GM21381 (cell line): Measurements from ENCODE around the gene SMIM7.
"Not testable (repeated sequence)": the region's sequence is repeated elsewhere in the genome, so short reads cannot be mapped to it uniquely, and the experiment has no call there.

ENCODE experiments used
- ATAC-seq: cut with Tn5 transposase; IDR thresholded peaks from one replicate; pipeline ENCODE4 v1.9.1; 2021; ENCODE audit warnings: mild to moderate bottlenecking, moderate library complexity; ENCODE audit not compliant: unreplicated experiment

The SMIM7 gene

GRCh38 chr19:16655727-16656126 lies 4.2 kb downstream of the SMIM7 start:
- ATAC-seq = no peak

DNA sequence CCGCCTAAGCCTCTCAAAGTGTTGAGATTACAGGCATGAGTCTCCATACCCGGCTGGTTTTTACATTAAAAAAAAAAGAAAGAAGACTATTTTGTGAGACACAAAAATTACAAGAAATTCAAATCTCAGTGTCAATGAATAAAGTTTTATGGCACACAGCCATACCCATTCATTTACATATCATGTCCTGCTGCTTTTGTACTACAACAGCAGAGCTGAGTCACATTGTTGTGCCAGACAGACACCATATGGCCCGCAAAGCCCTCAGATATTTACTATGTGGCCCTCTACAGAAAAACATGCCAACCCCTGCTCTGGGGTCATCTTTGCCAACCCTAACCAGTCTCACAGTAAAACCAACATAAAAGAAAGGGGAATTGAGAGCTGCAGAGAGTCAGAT lies 5.3 kb downstream of the SMIM7 start:
- ATAC-seq = no peak

DNA sequence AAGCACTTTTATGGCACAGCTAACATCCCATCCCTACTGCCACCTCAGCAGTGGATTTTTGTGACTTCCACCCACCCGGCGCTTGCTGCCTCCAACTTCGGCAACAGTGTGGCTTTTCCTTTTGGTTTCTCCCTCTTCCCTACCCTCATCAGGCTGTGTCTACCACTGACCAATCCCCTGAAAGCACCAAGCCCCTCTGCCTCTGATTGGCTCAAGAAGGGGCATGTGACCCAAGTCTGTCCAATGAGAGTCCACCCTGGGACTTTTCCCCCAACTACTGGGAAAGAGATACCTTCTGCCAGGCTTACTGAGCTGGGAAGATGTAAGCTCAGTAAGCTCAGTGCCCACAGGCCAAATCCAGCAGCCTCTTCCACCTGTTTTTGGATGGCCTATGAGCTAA lies 5.8 kb downstream of the SMIM7 start:
- ATAC-seq = no peak

DNA sequence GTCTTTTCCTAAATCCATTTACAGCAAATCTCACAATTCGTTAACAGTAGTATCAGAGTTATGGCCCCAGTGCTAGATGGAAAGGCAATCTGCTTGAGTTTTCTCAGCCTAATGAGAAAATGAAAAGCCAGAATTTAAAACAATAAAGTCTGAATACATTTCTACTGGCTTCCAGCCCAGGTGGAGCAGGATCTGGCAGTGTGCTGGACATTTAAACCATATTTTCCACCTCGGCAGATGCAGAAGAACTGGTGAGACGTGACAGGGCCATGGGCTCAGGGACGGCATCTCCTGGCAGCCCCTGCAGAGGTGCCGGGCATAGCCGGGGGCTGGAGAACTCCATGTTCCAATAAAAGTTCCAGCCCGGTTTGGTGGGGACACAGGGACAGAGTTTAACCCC lies 7.1 kb downstream of the SMIM7 start:
- ATAC-seq = no peak

GRCh38 chr19:16651421-16652188 lies 8.3 kb downstream of the SMIM7 start:
- ATAC-seq = not testable (repeated sequence)

DNA sequence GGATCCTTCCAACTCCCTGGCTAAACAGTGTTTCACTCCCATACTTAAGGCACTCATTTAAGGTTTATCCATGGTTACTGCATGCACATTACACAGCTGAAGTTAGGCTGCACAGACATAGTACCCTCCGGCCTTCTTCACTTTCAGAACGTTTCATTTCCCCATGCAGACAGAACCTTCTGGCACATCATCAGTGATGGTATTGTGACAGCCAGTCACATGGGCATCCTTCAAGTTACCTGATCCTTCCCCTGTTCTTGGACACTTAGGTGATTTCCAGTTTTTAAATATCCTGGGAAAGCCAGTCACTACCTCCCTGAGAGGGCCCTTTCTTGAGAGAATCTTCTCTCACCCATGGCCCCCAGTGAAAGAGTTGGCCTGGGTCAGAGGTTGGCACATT lies 9.1 kb downstream of the SMIM7 start:
- ATAC-seq = no peak

DNA sequence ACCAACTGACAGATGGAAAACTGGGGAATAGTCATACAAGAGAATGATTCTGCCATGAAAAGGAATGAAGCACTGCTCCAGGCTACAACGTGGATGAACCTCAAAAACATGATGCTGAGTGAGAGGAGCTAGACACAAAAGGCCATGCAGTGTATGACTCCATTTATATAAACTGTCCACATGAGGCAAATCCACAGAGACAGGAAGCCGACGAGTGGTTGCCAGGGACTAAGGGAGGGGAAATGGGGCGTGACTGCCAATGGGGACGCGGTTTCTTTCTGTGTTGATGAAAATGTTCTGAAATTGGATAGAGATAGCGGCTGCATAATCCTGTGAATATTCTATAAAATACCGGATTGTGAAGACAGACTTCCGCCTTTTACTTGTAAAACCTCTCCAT lies 10.2 kb downstream of the SMIM7 start:
- no peak for ATAC-seq

DNA sequence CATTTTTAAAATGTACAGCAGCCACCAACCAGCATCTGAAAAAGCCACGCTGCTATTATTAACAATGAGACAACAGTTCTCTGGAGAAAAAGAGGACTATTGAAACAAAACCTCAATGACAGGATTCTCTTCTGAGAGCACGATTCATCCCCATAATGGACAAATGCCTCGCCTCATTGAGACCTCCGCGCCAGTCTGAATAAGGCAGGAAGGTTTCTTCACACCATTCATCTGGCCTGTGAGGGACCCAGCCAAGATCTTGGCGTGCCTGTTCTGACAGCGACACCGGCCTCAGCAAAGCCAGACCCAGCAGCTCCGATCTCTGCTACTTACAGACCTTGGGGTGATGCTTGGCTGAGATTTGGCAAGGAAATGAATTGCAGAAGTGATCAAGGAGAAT lies 14.8 kb downstream of the SMIM7 start:
- ATAC-seq = no peak

DNA sequence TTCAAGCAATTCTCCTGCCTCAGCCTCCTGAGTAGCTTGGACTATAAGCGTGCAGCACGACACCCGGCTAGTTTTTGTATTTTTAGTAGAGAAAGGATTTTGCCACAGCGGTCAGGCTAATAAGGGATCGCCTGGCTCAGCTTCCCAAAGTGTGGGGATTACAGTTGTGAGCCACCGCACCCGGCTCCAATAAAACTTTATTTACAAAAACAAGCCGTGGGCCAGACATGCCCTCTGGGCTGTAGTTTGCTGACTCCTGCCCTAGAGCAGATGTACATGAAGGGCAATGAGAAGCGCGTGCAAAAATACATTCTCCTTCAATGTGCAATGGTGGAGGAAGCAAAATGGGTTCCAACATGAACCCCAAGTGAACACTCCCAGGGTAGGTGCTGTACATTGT lies 18.2 kb downstream of the SMIM7 start:
- ATAC-seq = no peak

DNA sequence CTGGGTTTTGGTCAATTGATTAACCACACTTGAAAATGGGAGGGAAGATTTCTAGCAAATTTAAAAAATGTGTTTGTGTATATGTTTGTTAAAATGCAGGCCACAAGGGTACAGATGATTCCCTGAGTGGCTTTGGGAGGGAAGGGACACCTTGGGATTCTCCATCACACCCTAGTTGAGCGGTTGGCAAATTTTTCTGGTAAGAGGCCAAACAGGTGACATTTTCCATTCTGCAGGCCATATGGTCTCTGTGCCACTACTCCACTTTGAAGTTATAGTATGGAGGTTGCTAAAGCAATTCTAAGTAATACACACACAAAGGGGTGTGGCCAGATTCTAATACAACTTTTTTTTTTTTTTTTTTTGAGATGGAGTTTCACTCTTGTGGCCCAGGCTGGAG lies 19.0 kb downstream of the SMIM7 start:
- no peak for ATAC-seq

DNA sequence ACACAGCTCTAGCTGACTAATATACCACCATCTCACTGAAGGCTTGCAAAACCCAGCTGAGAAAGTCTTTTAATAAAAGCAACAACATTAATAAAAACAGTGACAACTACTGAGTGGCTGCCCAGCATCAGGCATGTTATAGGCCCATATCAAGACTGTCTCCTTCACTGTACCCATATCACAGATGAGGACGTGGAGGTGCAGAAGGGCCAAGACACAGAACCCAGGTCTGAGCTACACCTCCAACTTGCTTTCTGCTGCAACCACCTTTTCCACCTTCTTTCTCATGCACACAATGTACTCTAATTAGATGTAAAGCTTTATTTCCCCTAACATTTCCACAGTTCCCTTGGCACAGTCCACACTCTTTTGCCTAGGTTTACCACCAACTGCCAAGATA lies 21.3 kb downstream of the SMIM7 start:
- ATAC-seq = no peak

DNA sequence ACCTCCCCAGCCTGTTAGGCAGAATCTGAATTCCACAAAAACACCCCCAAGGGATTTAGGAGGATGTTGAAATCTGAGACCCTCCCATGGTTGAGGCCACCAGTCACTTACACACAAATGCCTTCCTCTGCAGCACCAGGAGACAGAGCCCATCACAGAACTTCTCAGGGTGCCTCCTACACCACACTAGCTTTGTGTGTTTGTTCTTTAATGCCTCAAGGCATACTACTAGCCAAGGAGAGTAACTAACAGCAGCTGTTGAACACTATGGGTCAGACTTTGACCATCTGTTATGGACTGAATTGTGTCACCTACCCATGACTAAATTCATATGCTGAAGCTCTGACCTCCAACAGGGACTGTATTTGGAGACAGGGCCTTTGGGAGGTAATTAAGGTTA lies 22.4 kb downstream of the SMIM7 start:
- ATAC-seq = no peak

DNA sequence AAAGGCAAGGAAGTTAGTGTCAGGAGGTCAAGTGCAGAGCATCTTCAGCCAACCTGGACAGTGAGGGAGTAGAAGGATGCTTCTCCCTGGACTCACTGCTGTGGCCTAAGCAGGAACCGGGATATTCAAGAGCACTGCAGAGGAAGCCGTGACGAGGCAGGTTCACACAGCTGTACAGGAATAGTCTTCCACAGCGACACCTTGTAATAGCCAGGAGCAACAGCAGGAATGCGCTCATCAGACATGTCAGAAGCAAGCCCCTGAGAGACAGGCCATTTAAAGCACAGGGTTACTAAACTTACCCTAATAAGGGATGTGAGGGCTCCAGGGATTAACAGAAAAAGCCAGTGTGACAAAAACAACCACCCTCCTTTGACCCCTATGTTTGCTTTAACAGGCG lies 28.5 kb downstream of the SMIM7 start:
- ATAC-seq = no peak

GRCh38 chr19:16628984-16629691 lies 30.8 kb downstream of the SMIM7 start:
- ATAC-seq = no peak

- peak; percentile 87 for ATAC-seq
Measured at GRCh38 chr19:16628183-16628983, 31.6 kb downstream of the SMIM7 start, which contains the start of gene MED26. MED26 (minus strand) TSS chr19:16628204; CDS start chr19:16627943, 261 bp downstream.

DNA sequence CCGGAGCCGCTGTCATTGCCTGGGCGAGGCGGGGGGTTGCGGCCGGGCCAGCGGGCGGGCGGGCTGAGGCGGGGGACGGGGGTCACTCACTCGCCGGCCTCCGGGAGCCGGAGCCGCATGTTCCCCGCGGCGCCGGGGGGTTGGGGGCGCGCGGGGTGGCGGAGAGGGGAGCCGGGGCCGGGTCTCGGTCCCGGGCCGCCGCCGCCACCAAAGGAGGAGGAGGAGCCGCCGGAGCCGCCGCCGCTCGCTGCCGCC lies 32.1 kb downstream of the SMIM7 start:
- no peak for ATAC-seq

DNA sequence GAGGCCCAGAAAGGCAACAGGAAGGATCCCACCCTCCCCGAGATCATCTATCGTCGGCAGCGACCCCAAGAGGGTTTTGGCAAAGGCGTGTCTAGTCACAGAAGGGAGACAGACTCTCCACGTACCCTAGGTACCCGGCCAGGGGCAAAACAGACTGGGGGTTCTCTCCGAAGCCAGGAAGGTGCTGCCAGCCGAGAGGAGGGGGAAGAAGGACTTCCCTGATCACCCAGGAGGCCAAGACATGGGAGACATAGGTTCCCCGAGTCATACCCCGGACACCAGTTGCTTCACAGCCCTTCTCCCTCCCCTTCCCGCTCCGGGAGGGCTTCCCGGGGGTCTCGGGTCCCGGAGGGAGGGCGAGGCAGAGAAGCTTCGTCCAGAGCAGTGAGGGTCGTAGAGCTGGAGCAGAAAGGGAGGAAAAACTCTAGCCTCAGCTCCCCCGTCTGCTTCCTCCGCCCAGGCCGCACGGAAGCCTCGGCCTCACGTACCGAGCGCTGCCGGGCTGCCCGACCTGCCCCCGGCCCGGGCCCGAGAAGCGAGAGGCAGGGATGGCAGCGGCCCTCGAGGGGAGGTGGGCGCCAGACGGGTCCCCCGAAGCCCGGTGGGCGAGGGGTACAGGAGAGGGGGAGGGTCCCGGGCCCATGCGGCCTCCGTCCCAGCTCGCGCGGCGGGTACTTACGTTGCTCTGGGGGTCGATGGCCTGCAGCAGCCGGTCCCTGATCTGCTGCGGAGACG lies 32.6 kb downstream of the SMIM7 start:
- ATAC-seq = no peak

- ATAC-seq = no peak
Measured at GRCh38 chr19:16626796-16627192, 33.1 kb downstream of the SMIM7 start.

DNA sequence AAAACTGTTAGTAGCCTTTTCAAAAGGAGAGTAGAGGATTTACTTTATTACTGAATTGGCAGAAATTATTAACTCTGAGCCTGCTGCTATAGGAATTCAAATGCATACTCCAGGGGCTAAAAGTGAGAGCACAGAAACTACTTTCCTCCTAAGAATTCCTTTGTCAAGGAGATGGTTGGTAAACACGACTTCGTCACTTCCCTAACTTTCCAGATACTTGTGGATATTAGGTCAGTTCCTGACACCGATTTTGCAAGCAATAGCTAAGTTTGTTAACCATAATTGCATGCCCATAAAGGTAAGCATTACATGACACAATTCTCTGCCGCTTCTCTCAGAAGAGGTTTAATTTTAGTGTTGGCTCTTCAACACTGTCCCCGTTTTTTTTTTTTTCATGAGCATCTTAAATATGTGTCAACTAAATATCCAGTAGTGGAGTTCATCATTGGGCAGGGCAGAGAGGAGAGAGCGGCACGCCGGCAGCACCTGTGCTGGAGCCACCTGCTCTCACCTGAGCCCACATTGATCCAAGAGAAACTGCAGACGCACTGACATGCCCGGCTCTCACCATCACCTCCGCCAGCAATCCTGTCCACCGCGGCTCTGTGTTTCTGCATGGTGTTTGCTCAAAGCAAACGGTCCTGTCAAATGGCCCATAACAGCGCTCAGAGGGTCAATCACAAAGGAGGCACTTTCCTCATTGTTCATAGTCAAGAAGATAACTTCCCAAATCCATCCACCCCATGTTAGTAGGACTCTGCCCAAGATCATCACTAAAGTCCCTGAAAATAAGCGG lies 34.6 kb downstream of the SMIM7 start:
- ATAC-seq = no peak

DNA sequence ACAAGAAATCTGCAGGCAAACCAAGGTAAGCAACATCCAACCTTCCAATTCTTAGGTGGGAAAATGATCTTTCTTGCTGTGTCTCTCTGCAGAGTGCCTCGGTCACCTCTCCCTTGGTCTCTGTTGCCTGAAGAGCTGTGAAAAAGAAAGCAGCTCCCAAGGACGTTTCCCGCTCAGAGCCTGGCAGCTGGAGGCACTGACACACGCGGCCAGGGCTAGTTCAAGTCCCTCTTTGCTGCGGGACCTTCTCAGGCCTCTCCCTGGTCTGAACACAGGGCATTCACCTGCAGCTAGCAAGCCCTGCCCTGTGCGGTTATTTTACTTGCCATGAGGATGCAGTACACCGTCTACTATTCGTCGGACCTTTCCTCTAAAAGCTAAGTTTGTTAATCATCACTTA lies 35.7 kb downstream of the SMIM7 start:
- ATAC-seq = no peak

DNA sequence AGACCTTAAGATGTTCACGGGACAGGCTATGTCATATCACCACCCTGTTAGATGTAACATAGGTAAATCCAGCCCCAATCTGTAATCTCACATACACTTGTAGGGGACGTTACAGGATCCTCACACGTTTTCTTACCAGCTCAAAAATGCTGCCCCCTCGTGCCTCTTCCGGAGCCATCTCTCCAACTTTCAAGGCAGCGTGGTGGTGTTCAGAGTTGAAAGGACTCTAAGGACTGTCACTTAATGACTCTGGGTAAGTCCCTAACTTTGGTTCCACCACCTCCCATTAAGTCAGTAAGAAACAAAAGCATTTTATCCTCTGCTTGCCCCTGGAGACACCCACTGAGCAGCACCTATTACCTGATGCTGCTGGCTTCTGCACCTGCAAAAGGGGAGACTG lies 36.4 kb downstream of the SMIM7 start:
- no peak for ATAC-seq
